ENCODE results near the gene CADM1. TPM values are rescaled to one million over a fixed set of nuclear protein-coding genes. Genes with fewer than 3 reads are reported as not detected.
A peak's percentile ranks its signal among the peaks of the same experiment; 100 is the strongest.

The CADM1 gene
- total RNA-seq, 1 donor from 2014 or later, result 51.1 TPM

GRCh38 chr11:115222218-115222862, 281.9 kb downstream of the CADM1 start:
- Histone ChIP-seq H3K36me3 (no peaks in the 10 kb centered on the region), H3K4me1 (peaks cover 43% of the 10 kb centered on the region), H3K9me3 (replicated peaks) (no peaks in the 10 kb centered on the region), H3K27ac (replicated peaks) (no peak overlapping the region), H3K4me3 (no peak overlapping the region), H3K27me3 (ENCODE audit: low read depth) (no peaks in the 10 kb centered on the region)
- no peak for TF ChIP-seq CTCF (IDR thresholded peaks at IDR 0.05; ENCODE audit: borderline replicate concordance)
- intact Hi-C loops (cut with micrococcal nuclease), result no loop called here
- no peak for DNase-seq

- no peak for DNase-seq
- Histone ChIP-seq H3K27me3 (ENCODE audit: low read depth) (no peaks in the 10 kb centered on the region), H3K9me3 (replicated peaks) (no peaks in the 10 kb centered on the region), H3K4me3 (no peak overlapping the region), H3K27ac (replicated peaks) (no peak overlapping the region), H3K4me1 (peaks cover 36% of the 10 kb centered on the region), H3K36me3 (no peaks in the 10 kb centered on the region)
- intact Hi-C loops (cut with micrococcal nuclease), result no loop called here
- TF ChIP-seq CTCF (IDR thresholded peaks at IDR 0.05; ENCODE audit: borderline replicate concordance), result no peak
Observed at GRCh38 chr11:115221461-115222069, 282.6 kb downstream of the CADM1 start.

- H3K4me1 ChIP-seq, result peaks cover 32% of the 10 kb centered on the region
- TF ChIP-seq CTCF (IDR thresholded peaks at IDR 0.05; ENCODE audit: borderline replicate concordance), result no peak
- no peak for DNase-seq
- no peak overlapping the region for H3K27ac ChIP-seq (replicated peaks)
- H3K27me3 ChIP-seq (ENCODE audit: low read depth), result no peaks in the 10 kb centered on the region
- H3K9me3 ChIP-seq (replicated peaks), result no peaks in the 10 kb centered on the region
- H3K36me3 ChIP-seq, result no peaks in the 10 kb centered on the region
- H3K4me3 ChIP-seq, result no peak overlapping the region
- intact Hi-C loops (cut with micrococcal nuclease), result no loop called here
Observed at GRCh38 chr11:115220911-115221310, 283.3 kb downstream of the CADM1 start.

GRCh38 chr11:115220423-115220822, 283.8 kb downstream of the CADM1 start:
- no peak for TF ChIP-seq CTCF (IDR thresholded peaks at IDR 0.05; ENCODE audit: borderline replicate concordance)

GRCh38 chr11:115219376-115219775, 284.8 kb downstream of the CADM1 start:
- Histone ChIP-seq H3K27me3 (ENCODE audit: low read depth) (no peaks in the 10 kb centered on the region), H3K4me1 (peaks cover 32% of the 10 kb centered on the region), H3K9me3 (replicated peaks) (no peaks in the 10 kb centered on the region), H3K4me3 (no peak overlapping the region), H3K27ac (replicated peaks) (peak overlapping the region; percentile 33), H3K36me3 (no peaks in the 10 kb centered on the region)
- no peak for TF ChIP-seq CTCF (IDR thresholded peaks at IDR 0.05; ENCODE audit: borderline replicate concordance)
- DNase-seq, result no peak
- intact Hi-C loops (cut with micrococcal nuclease), result no loop called here

More at GRCh38 chr11:115220423-115220822, 283.8 kb downstream of the CADM1 start:
- H3K27ac ChIP-seq (replicated peaks), result no peak overlapping the region
- intact Hi-C loops (cut with micrococcal nuclease), result no loop called here
- no peak overlapping the region for H3K4me3 ChIP-seq
- H3K27me3 ChIP-seq (ENCODE audit: low read depth), result no peaks in the 10 kb centered on the region
- no peaks in the 10 kb centered on the region for H3K9me3 ChIP-seq (replicated peaks)
- H3K4me1 ChIP-seq, result peaks cover 32% of the 10 kb centered on the region
- DNase-seq, result no peak
- H3K36me3 ChIP-seq, result no peaks in the 10 kb centered on the region
